ENCODE results near the gene MED16. TPM values are rescaled to one million over a fixed set of nuclear protein-coding genes. Genes with fewer than 3 reads are reported as not detected.

MED16 gene
- total and polyA plus RNA-seq, 10 of the 15 experiments (the other 5 are each of a cell fraction or from before 2014, with no cell fraction given), result 0.56 to 51.1 (median 13.6) TPM

GRCh38 chr19:853014-853585, 39.9 kb downstream of the MED16 start:
- ChIA-PET POLR2A (no interaction called here), SMC1A (ENCODE audit: uncharacterized antibody, unreplicated experiment) (no interaction called here), CTCF (no interaction called here), RAD21 (ENCODE audit: unreplicated experiment) (no interaction called here)
- Histone ChIP-seq H4K20me1 (ENCODE audit: control insufficient read depth, insufficient read depth) (no peaks in the 10 kb centered on the region), H3K9me3 (replicated peaks; ENCODE audit: control insufficient read depth, insufficient read depth, low read length) (no peaks in the 10 kb centered on the region), H3K27me3 (replicated peaks in 1 of 2; ENCODE audit: control insufficient read depth in 2 of 2, insufficient read depth in 2 of 2, low read length in 1 of 2) (no peaks in the 10 kb centered on the region), H2AFZ (ENCODE audit: control insufficient read depth, low read depth, low read length) (no peak overlapping the region), H3K36me3 (ENCODE audit: control insufficient read depth in 2 of 2, insufficient read depth in 2 of 2, low read length in 1 of 2) (no peaks in the 10 kb centered on the region), H3K4me2 (ENCODE audit: control insufficient read depth, insufficient read depth) (no peak overlapping the region), H3K4me3 (no peak overlapping the region), H3K79me2 (ENCODE audit: control insufficient read depth, insufficient read depth, low read length) (no peaks in the 10 kb centered on the region), H3K4me1 (ENCODE audit: control insufficient read depth, insufficient read depth, low read length) (no peaks in the 10 kb centered on the region), H3K27ac (ENCODE audit: control insufficient read depth, insufficient read depth) (no peak overlapping the region), H3K9ac (ENCODE audit: control insufficient read depth, insufficient read depth, low read length) (no peak overlapping the region)
- no peak for ATAC-seq
- intact Hi-C loops (cut with micrococcal nuclease; ENCODE audit: unreplicated experiment) (no loop called here), in situ Hi-C loops (cut with MboI) (no loop called here)
- WGBS (ENCODE audit: insufficient coverage, insufficient replicate concordance, low lambda C conversion rate, missing lambda C conversion rate), result 69% methylated on average over 16 of the region's 67 CpGs
- TF ChIP-seq ASH2L (IDR thresholded peaks at IDR 0.05; ENCODE audit: borderline replicate concordance, low read depth) (no peak), IRF3 (IDR thresholded peaks at IDR 0.05) (no peak), CEBPZ (IDR thresholded peaks at IDR 0.05; ENCODE audit: low read depth, low read length) (no peak), KDM1A (IDR thresholded peaks at IDR 0.05; ENCODE audit: borderline replicate concordance) (no peak), NFIC (IDR thresholded peaks at IDR 0.05; ENCODE audit: low read depth, low read length) (no peak), MTA2 (IDR thresholded peaks at IDR 0.05; ENCODE audit: low read depth) (no peak), CREB1 (IDR thresholded peaks at IDR 0.05; ENCODE audit: low read depth) (no peak), ZBED1 (IDR thresholded peaks at IDR 0.05; ENCODE audit: borderline replicate concordance) (no peak), CEBPB (IDR thresholded peaks at IDR 0.05; ENCODE audit: borderline replicate concordance in 1 of 2, low read depth in 2 of 2, low read length in 2 of 2) (no peak), NFYA (IDR thresholded peaks at IDR 0.05; ENCODE audit: borderline replicate concordance, low read depth, low read length) (no peak)
- no peak for DNase-seq (ENCODE audit: low read depth, low spot score)
- BruUV-seq (replicated peaks), result no TSS peak
- no peak for FAIRE-seq
